HFFc6 (cell line): ENCODE data around the gene LRRC26. TPM values are rescaled to one million over a fixed set of nuclear protein-coding genes. Genes with fewer than 3 reads are reported as not detected.

ENCODE experiments used
- DNase-seq: peaks from one replicate; pipeline ENCODE4 v3.0.0-alpha.2; 2018
- H3K27ac Mint-ChIP-seq: 2 replicates; pipeline ENCODE4 v1.8.0; 2020; ENCODE audit warnings: mild to moderate bottlenecking, mixed read lengths
- H3K27me3 Mint-ChIP-seq: 2 replicates; pipeline ENCODE4 v1.8.0; 2021; ENCODE audit warnings: mild to moderate bottlenecking, moderate library complexity, mixed read lengths; ENCODE audit not compliant: insufficient read depth
- H3K36me3 Mint-ChIP-seq: 2 replicates; pipeline ENCODE4 v1.8.0; 2021; ENCODE audit warnings: low read depth, mixed read lengths
- H3K4me1 Mint-ChIP-seq: 2 replicates; pipeline ENCODE4 v1.8.0; 2020; ENCODE audit warnings: low read depth, mixed read lengths
- H3K4me3 Mint-ChIP-seq: 2 replicates; pipeline ENCODE4 v1.8.0; 2020; ENCODE audit warnings: mild to moderate bottlenecking, moderate library complexity, mixed read lengths
- H3K9me3 Mint-ChIP-seq: 2 replicates; pipeline ENCODE4 v1.8.0; 2020; ENCODE audit warnings: mild to moderate bottlenecking, mixed read lengths
- total RNA-seq, 6 experiments: library from RNA; stranded (reverse); fragmentation: NEBNext Ultra II Directional; extraction: Animal tissue kit (Norgen Biotek cat#: 25700); gene quantifications; 2 replicates in 1 of 6; 3 replicates in 5 of 6; pipeline ENCODE4 v1.2.3, GENCODE V29; 2021
- TF ChIP-seq, protein P1 (sequence below): fragments of 200-600 bp; sonication (generic); IDR thresholded peaks from 2 replicates; pipeline ENCODE4 v1.5.0; 2021; ENCODE audit warnings: antibody characterized with exemption, mild to moderate bottlenecking

LRRC26 gene
- total RNA-seq, 6 experiments from 2014 or later, result not detected

GRCh38 chr9:137167277-137167746, 2.5 kb downstream of the LRRC26 start:
- TF ChIP-seq, protein P1, sequence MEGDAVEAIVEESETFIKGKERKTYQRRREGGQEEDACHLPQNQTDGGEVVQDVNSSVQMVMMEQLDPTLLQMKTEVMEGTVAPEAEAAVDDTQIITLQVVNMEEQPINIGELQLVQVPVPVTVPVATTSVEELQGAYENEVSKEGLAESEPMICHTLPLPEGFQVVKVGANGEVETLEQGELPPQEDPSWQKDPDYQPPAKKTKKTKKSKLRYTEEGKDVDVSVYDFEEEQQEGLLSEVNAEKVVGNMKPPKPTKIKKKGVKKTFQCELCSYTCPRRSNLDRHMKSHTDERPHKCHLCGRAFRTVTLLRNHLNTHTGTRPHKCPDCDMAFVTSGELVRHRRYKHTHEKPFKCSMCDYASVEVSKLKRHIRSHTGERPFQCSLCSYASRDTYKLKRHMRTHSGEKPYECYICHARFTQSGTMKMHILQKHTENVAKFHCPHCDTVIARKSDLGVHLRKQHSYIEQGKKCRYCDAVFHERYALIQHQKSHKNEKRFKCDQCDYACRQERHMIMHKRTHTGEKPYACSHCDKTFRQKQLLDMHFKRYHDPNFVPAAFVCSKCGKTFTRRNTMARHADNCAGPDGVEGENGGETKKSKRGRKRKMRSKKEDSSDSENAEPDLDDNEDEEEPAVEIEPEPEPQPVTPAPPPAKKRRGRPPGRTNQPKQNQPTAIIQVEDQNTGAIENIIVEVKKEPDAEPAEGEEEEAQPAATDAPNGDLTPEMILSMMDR, result no peak
- DNase-seq, result no peak
- peaks cover 22% of the 10 kb centered on the region for H3K27me3 Mint-ChIP-seq
- H3K27ac Mint-ChIP-seq, result no peak overlapping the region
- no peaks in the 10 kb centered on the region for H3K4me1 Mint-ChIP-seq
- H3K4me3 Mint-ChIP-seq, result no peak overlapping the region
- no peaks in the 10 kb centered on the region for H3K36me3 Mint-ChIP-seq
- no peaks in the 10 kb centered on the region for H3K9me3 Mint-ChIP-seq

- no peak for DNase-seq
- no peaks in the 10 kb centered on the region for H3K4me1 Mint-ChIP-seq
- H3K4me3 Mint-ChIP-seq, result no peak overlapping the region
- no peaks in the 10 kb centered on the region for H3K36me3 Mint-ChIP-seq
- TF ChIP-seq, protein P1, result no peak
- peaks cover 24% of the 10 kb centered on the region for H3K27me3 Mint-ChIP-seq
- no peaks in the 10 kb centered on the region for H3K9me3 Mint-ChIP-seq
- no peak overlapping the region for H3K27ac Mint-ChIP-seq
Measured at GRCh38 chr9:137166380-137167229, 3.2 kb downstream of the LRRC26 start.

- H3K9me3 Mint-ChIP-seq, result no peaks in the 10 kb centered on the region
- no peaks in the 10 kb centered on the region for H3K36me3 Mint-ChIP-seq
- H3K4me3 Mint-ChIP-seq, result no peak overlapping the region
- TF ChIP-seq, protein P1, result no peak
- H3K4me1 Mint-ChIP-seq, result no peaks in the 10 kb centered on the region
- peaks cover 30% of the 10 kb centered on the region for H3K27me3 Mint-ChIP-seq
- DNase-seq, result no peak
- H3K27ac Mint-ChIP-seq, result no peak overlapping the region
Measured at GRCh38 chr9:137165250-137165836, 4.5 kb downstream of the LRRC26 start.

GRCh38 chr9:137164370-137165249, 5.2 kb downstream of the LRRC26 start:
- H3K27me3 Mint-ChIP-seq, result peaks cover 30% of the 10 kb centered on the region
- H3K4me3 Mint-ChIP-seq, result no peak overlapping the region
- TF ChIP-seq, protein P1, result no peak

DNA sequence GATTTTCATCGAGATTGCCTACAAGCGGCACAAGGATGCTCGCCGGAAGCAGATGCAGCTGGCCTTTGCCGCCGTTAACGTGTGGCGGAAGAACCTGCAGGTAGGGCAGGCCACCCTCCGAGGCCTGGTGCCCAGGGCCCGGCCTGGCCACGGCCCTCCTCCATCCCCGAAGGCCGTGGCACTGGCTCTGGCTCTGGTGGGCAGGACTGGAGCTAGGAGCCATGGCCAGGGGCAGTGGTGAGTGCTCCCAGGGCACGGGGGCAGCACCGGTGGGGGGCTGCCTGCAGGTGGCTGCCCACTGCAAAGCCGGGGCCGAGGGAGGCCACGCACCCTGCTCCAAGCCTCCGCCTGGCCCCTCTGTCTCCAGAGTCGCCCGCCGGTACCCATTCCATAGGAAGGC, 6.0 kb downstream of the LRRC26 start:
- peaks cover 34% of the 10 kb centered on the region for H3K27me3 Mint-ChIP-seq
- H3K4me1 Mint-ChIP-seq, result no peaks in the 10 kb centered on the region
- H3K27ac Mint-ChIP-seq, result no peak overlapping the region
- no peak for DNase-seq
- TF ChIP-seq, protein P1, result no peak
- no peaks in the 10 kb centered on the region for H3K9me3 Mint-ChIP-seq
- no peaks in the 10 kb centered on the region for H3K36me3 Mint-ChIP-seq
- no peak overlapping the region for H3K4me3 Mint-ChIP-seq

More at GRCh38 chr9:137164370-137165249, 5.2 kb downstream of the LRRC26 start:
- H3K4me1 Mint-ChIP-seq, result no peaks in the 10 kb centered on the region
- no peak overlapping the region for H3K27ac Mint-ChIP-seq
- DNase-seq, result no peak
- H3K36me3 Mint-ChIP-seq, result no peaks in the 10 kb centered on the region
- no peaks in the 10 kb centered on the region for H3K9me3 Mint-ChIP-seq
